ENCODE data around the gene PLD4.
"Not testable (repeated sequence)": the region's sequence is repeated elsewhere in the genome, so short reads cannot be mapped to it uniquely, and the experiment has no call there.

The PLD4 gene

GRCh38 chr14:104941508-104942365 is 17.1 kb downstream of the PLD4 start:
- DNase-seq (ENCODE audit: low read depth), result no peak

GRCh38 chr14:104942586-104942985 is 17.9 kb downstream of the PLD4 start:
- no peak for DNase-seq (ENCODE audit: low read depth)

- DNase-seq (ENCODE audit: low read depth), result not testable (repeated sequence)
Measured at GRCh38 chr14:104943216-104944015, 18.7 kb downstream of the PLD4 start.

- not testable (repeated sequence) for DNase-seq (ENCODE audit: low read depth)
Measured at GRCh38 chr14:104944016-104944308, 19.3 kb downstream of the PLD4 start.

- DNase-seq (ENCODE audit: low read depth), result not testable (repeated sequence)
Measured at GRCh38 chr14:104944436-104945205, 19.9 kb downstream of the PLD4 start.

GRCh38 chr14:104945266-104945665 is 20.6 kb downstream of the PLD4 start:
- DNase-seq (ENCODE audit: low read depth), result not testable (repeated sequence)

- DNase-seq (ENCODE audit: low read depth), result not testable (repeated sequence)
Measured at GRCh38 chr14:104945986-104946965, 21.6 kb downstream of the PLD4 start.

- not testable (repeated sequence) for DNase-seq (ENCODE audit: low read depth)
Measured at GRCh38 chr14:104947201-104947600, 22.5 kb downstream of the PLD4 start.

- DNase-seq (ENCODE audit: low read depth), result not testable (repeated sequence)
Measured at GRCh38 chr14:104947881-104948735, 23.4 kb downstream of the PLD4 start.

GRCh38 chr14:104948736-104949031 is 24.0 kb downstream of the PLD4 start:
- no peak for DNase-seq (ENCODE audit: low read depth)

GRCh38 chr14:104949406-104949955 is 24.8 kb downstream of the PLD4 start:
- DNase-seq (ENCODE audit: low read depth), result not testable (repeated sequence)

- no peak for DNase-seq (ENCODE audit: low read depth)
Measured at GRCh38 chr14:104950021-104950420, 25.3 kb downstream of the PLD4 start.

- not testable (repeated sequence) for DNase-seq (ENCODE audit: low read depth)
Measured at GRCh38 chr14:104950701-104951100, 26.0 kb downstream of the PLD4 start.

- not testable (repeated sequence) for DNase-seq (ENCODE audit: low read depth)
Measured at GRCh38 chr14:104951863-104952657, 27.4 kb downstream of the PLD4 start.

- DNase-seq (ENCODE audit: low read depth), result no peak
Measured at GRCh38 chr14:104953097-104953496, 28.4 kb downstream of the PLD4 start.

- DNase-seq (ENCODE audit: low read depth), result no peak
Measured at GRCh38 chr14:104953896-104954656, 29.4 kb downstream of the PLD4 start.

- no peak for DNase-seq (ENCODE audit: low read depth)
Measured at GRCh38 chr14:104954746-104955395, 30.2 kb downstream of the PLD4 start.

GRCh38 chr14:104955396-104955770 is 30.7 kb downstream of the PLD4 start:
- no peak for DNase-seq (ENCODE audit: low read depth)
